OCI-LY1 (cell line): Measurements from ENCODE around the gene COTL1.

Experiments
- EZH2 ChIP-seq: fragments of 200-600 bp; sonication (generic), shearing (Covaris generic); IDR thresholded peaks from 2 replicates; pipeline ENCODE4 v1.8.0; 2017; ENCODE audit warnings: borderline replicate concordance, mixed run types, mild to moderate bottlenecking, antibody characterized with exemption, low read length, moderate library complexity, mixed read lengths
- TF ChIP-seq, protein P1 (sequence below): fragments of 200-600 bp; sonication (generic), shearing (Covaris generic); IDR thresholded peaks from 2 replicates; pipeline ENCODE4 v1.5.1; 2017; ENCODE audit warnings: mild to moderate bottlenecking, antibody characterized with exemption, low read length, moderate library complexity, mixed read lengths

DNA sequence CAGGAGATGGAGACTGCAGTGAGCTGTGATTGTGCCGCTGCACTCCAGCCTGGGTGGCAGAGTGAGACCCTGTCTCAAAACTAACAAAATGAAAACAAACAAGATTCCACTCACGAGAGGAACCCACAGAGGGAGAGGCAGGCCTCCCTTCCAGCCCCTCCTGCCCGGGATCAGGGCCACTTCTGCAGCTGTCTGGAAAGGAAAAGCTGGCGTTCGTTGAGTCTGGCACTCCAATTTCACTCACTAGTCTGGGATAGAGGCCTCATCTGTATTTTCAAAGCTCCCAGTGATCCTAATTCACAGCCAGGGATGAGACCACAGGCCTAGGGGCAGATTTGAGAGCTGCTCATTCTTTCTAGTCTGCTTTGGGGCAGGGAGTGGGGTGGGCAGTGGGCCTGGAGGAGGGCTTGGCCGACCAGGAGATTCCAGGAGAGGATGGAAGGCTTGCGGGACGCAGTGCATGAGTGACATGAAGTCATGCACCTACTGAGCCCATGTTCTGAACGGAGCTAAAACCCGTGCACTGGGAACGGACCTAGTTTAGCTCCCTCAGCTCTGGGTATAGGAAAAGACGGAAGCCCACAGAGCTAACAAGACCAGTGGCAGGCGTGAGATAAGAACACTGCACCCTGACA, 54.0 kb downstream of the COTL1 start:
- TF ChIP-seq, protein P1, sequence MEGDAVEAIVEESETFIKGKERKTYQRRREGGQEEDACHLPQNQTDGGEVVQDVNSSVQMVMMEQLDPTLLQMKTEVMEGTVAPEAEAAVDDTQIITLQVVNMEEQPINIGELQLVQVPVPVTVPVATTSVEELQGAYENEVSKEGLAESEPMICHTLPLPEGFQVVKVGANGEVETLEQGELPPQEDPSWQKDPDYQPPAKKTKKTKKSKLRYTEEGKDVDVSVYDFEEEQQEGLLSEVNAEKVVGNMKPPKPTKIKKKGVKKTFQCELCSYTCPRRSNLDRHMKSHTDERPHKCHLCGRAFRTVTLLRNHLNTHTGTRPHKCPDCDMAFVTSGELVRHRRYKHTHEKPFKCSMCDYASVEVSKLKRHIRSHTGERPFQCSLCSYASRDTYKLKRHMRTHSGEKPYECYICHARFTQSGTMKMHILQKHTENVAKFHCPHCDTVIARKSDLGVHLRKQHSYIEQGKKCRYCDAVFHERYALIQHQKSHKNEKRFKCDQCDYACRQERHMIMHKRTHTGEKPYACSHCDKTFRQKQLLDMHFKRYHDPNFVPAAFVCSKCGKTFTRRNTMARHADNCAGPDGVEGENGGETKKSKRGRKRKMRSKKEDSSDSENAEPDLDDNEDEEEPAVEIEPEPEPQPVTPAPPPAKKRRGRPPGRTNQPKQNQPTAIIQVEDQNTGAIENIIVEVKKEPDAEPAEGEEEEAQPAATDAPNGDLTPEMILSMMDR: no peak
- TF ChIP-seq EZH2: no peak
